CD4-positive, alpha-beta T cell (primary cell): ENCODE measurements around the gene MEAF6. TPM values are rescaled to one million over a fixed set of nuclear protein-coding genes. Genes with fewer than 3 reads are reported as not detected.
"Not testable (repeated sequence)": the region's sequence is repeated elsewhere in the genome, so short reads cannot be mapped to it uniquely, and the experiment has no call there.

Experiments used
- ATAC-seq: fragments of 200-7000 bp; cut with Tn5 transposase; one replicate; pipeline ENCODE4 v1.10.0; 2022; ENCODE audit warnings: mild to moderate bottlenecking; ENCODE audit not compliant: poor library complexity
- CTCF ChIA-PET: fragments of 350-600 bp; sonication (Branson Sonifier 250); formaldehyde crosslinking; loops from one replicate; lab custom pipeline; 2021; ENCODE audit warnings: antibody characterized with exemption, inconsistent platforms; lab: Charles Lee
- POLR2A ChIA-PET: fragments of 350-600 bp; sonication (Branson Sonifier 250); formaldehyde crosslinking; loops from one replicate; lab custom pipeline; 2021; ENCODE audit warnings: antibody characterized with exemption, inconsistent platforms; lab: Charles Lee
- DNase-seq, 14 experiments: peaks; one replicate each; pipeline ENCODE4 v3.0.0-alpha.2; 2013 to 2020; ENCODE audit warnings: mixed read lengths in 2 of 14
- H3K27ac ChIP-seq, 2 donors: one replicate each; pipeline versions ENCODE4 v1.5.1 to v1.7.0; 2013; ENCODE audit warnings: low read length in 2 of 2, low read depth in 1 of 2, mild to moderate bottlenecking in 1 of 2
- H3K27me3 ChIP-seq, 2 experiments: 1 replicate in 1 of 2; 2 replicates in 1 of 2; pipeline versions ENCODE4 v1.6.1 to v1.7.0; 2013; ENCODE audit warnings: low read length in 2 of 2, control low read depth in 1 of 2, mild to moderate bottlenecking in 1 of 2, moderate library complexity in 1 of 2; ENCODE audit not compliant: insufficient read depth in 2 of 2, control insufficient read depth in 1 of 2
- H3K36me3 ChIP-seq: one replicate; pipeline ENCODE4 v1.6.1; 2013; ENCODE audit warnings: low read length, control low read depth; ENCODE audit not compliant: insufficient read depth
- H3K4me1 ChIP-seq: one replicate; pipeline ENCODE4 v1.6.1; 2013; ENCODE audit warnings: low read length, control low read depth; ENCODE audit not compliant: insufficient read depth
- H3K4me3 ChIP-seq: one replicate; pipeline ENCODE4 v1.5.1; 2013; ENCODE audit warnings: mild to moderate bottlenecking, low read length, moderate library complexity
- H3K9me3 ChIP-seq, 2 experiments: 1 replicate in 1 of 2; 2 replicates in 1 of 2; pipeline versions ENCODE4 v1.6.1 to v1.7.0; 2013; ENCODE audit warnings: low read length in 2 of 2, mild to moderate bottlenecking in 2 of 2, control low read depth in 1 of 2, moderate library complexity in 1 of 2; ENCODE audit not compliant: control insufficient read depth in 1 of 2, insufficient read depth in 1 of 2
- H3K27ac Mint-ChIP-seq: one replicate; pipeline ENCODE4 v1.8.0; 2020; ENCODE audit warnings: mixed read lengths
- H3K27me3 Mint-ChIP-seq: one replicate; pipeline ENCODE4 v1.8.0; 2021; ENCODE audit warnings: mixed read lengths
- H3K36me3 Mint-ChIP-seq: one replicate; pipeline ENCODE4 v1.8.0; 2021; ENCODE audit warnings: low read depth, mixed read lengths
- H3K4me1 Mint-ChIP-seq: one replicate; pipeline ENCODE4 v1.8.0; 2021; ENCODE audit warnings: low read depth, mixed read lengths
- H3K4me3 Mint-ChIP-seq: one replicate; pipeline ENCODE4 v1.8.0; 2020; ENCODE audit warnings: mild to moderate bottlenecking, mixed read lengths
- H3K9me3 Mint-ChIP-seq: one replicate; pipeline ENCODE4 v1.8.0; 2020; ENCODE audit warnings: mixed read lengths
- intact Hi-C, 2 experiments: fragments of 100-400 bp; cut with DNase I in 1 of 2; cut with micrococcal nuclease in 1 of 2; formaldehyde crosslinking; loops; one replicate each; pipeline versions ENCODE4 v1.15.1 to v1.9.0; 2023 to 2025; cut with DNase I, micrococcal nuclease
- total RNA-seq, 174 experiments: library from RNA in 2 of 174; stranded (reverse) in 2 of 174; gene quantifications; one replicate each; pipeline ENCODE4 v1.2.3 and lab custom pipeline; 2021 to 2026
- TF ChIP-seq, protein P1 (sequence below): fragments of 200-600 bp; IDR thresholded peaks from one replicate; pipeline ENCODE4 v1.8.0; 2022; ENCODE audit warnings: antibody characterized with exemption, mild to moderate bottlenecking

Gene MEAF6
- total RNA-seq, 2 experiments from 2014 or later = 39.0 to 41.5 TPM

DNA sequence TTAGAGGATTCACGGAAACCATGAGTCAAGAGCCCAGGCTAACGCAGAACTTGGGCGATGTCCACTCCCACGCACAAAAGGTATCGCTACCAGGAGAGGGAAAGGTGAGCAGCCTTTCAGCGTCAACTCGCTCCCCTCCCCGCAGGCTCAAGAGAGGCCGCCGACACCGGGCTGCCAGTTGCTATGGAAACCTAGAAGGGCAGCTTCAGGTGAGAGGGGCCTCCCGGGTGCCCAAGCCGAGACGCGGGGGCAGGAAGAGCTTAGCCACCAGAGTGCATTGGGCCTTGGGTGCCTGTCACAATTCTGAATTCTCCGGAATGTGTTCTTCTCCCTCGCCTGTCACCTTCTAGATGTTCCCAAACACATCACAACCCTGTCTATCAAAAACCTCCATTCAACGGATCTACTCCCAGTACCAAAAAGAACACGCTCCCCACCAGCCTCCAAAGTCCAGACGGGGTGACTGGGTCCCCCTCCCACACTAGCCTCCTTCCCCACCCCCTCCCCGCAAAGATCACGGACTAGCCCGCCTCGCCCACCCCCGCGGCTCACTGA, 694 bp downstream of the MEAF6 start:
- intact Hi-C loops = loop anchor here (2.0 kb wide), 4 partner anchors 35 to 169 kb away; partner anchors contain the start of gene GNL2 (in 1 of the 2)
- peak overlapping the region; percentile 86 for H3K4me3 ChIP-seq
- H3K27ac ChIP-seq = peak overlapping the region in 1 of 2 donors; percentile 79
- peaks cover 22% of the 10 kb centered on the region for H3K36me3 ChIP-seq
- H3K27me3 Mint-ChIP-seq = no peaks in the 10 kb centered on the region
- DNase-seq = peak in 12 of 14 experiments; percentile 16 to 73 (median 26)
- peak overlapping the region; percentile 95 for H3K27ac Mint-ChIP-seq
- ChIA-PET CTCF (interaction anchor here (0.8 to 3.5 kb wide), 22 partner anchors 8 to 179 kb away, joined by 3 to 28 read pairs (median 7); partner anchors contain the start of genes CDCA8 and GNL2), POLR2A (interaction anchor here (0.9 to 2.4 kb wide), 16 partner anchors 10 to 345 kb away, joined by 3 to 41 read pairs (median 7); partner anchors contain the start of genes C1orf122, CDCA8, MTF1 and SNIP1)
- no peaks in the 10 kb centered on the region for H3K9me3 ChIP-seq
- H3K9me3 Mint-ChIP-seq = no peaks in the 10 kb centered on the region
- TF ChIP-seq, protein P1, sequence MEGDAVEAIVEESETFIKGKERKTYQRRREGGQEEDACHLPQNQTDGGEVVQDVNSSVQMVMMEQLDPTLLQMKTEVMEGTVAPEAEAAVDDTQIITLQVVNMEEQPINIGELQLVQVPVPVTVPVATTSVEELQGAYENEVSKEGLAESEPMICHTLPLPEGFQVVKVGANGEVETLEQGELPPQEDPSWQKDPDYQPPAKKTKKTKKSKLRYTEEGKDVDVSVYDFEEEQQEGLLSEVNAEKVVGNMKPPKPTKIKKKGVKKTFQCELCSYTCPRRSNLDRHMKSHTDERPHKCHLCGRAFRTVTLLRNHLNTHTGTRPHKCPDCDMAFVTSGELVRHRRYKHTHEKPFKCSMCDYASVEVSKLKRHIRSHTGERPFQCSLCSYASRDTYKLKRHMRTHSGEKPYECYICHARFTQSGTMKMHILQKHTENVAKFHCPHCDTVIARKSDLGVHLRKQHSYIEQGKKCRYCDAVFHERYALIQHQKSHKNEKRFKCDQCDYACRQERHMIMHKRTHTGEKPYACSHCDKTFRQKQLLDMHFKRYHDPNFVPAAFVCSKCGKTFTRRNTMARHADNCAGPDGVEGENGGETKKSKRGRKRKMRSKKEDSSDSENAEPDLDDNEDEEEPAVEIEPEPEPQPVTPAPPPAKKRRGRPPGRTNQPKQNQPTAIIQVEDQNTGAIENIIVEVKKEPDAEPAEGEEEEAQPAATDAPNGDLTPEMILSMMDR = no peak
- no peaks in the 10 kb centered on the region for H3K27me3 ChIP-seq
- peaks cover 43% of the 10 kb centered on the region for H3K36me3 Mint-ChIP-seq
- peak; percentile 4 for ATAC-seq
- peaks cover 22% of the 10 kb centered on the region for H3K4me1 ChIP-seq
- H3K4me3 Mint-ChIP-seq = peak overlapping the region; percentile 97
- H3K4me1 Mint-ChIP-seq = peaks cover 45% of the 10 kb centered on the region

DNA sequence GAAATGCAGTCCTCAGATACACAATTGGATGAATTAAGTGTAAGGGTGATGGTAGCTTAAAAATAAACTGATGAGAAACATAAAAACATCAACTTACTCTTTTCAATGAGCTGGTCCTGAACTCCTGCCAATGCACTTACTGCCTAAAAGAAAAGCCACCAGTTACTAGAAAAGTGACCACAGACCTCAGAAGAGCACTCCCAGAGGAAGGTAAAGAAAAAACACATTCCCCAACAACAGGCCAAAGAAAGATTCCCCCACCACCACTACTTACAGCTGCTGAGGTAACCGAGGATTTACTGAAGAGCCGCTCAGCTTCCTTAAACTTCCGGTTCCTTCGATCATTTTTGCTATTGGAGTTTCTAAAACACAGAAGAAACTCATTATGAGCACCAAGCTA, 5.4 kb downstream of the MEAF6 start:
- H3K27ac ChIP-seq = no peak overlapping the region
- ChIA-PET POLR2A (interaction anchor here (1.4 kb wide), 1 partner anchor 20 kb away, joined by 4 read pairs; no protein-coding TSS in a partner anchor), CTCF (interaction anchor here (0.6 to 3.0 kb wide), 2 partner anchors 11 to 22 kb away, joined by 3 to 10 read pairs; no protein-coding TSS in a partner anchor)
- TF ChIP-seq, protein P1 = no peak
- Mint-ChIP-seq H3K27ac (no peak overlapping the region), H3K4me1 (peaks cover 41% of the 10 kb centered on the region), H3K27me3 (no peaks in the 10 kb centered on the region), H3K9me3 (no peaks in the 10 kb centered on the region), H3K36me3 (peaks cover 67% of the 10 kb centered on the region), H3K4me3 (peak overlapping the region; percentile 68)
- no peaks in the 10 kb centered on the region for H3K9me3 ChIP-seq
- ATAC-seq (no peak), DNase-seq (no peak)
- H3K27me3 ChIP-seq = no peaks in the 10 kb centered on the region
- intact Hi-C loops = no loop called here
- peaks cover 59% of the 10 kb centered on the region for H3K36me3 ChIP-seq
- peaks cover 14% of the 10 kb centered on the region for H3K4me1 ChIP-seq
- H3K4me3 ChIP-seq = no peak overlapping the region

DNA sequence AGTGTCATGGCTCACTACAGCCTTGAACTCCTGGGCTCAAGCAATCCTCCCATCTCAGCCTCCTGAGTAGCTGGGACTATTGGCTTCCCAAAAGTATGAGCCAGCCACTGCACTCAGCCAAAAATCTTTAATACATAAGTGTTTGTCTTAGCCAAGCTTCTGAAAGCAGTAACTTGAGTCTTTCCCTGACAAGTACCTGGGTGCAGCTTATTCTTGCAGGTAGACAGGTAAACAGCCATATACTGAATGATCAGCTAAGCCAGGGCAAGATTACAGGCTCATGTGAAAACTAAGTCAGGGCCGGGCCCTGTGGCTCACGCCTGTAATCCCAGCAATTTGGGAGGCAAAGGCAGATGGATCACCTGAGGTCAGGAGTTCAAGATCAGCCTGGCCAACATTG, 7.8 kb downstream of the MEAF6 start:
- no peaks in the 10 kb centered on the region for H3K9me3 ChIP-seq
- DNase-seq (no peak), ATAC-seq (no peak)
- Mint-ChIP-seq H3K36me3 (peaks cover 68% of the 10 kb centered on the region), H3K9me3 (no peaks in the 10 kb centered on the region), H3K4me1 (peaks cover 31% of the 10 kb centered on the region), H3K27me3 (no peaks in the 10 kb centered on the region), H3K4me3 (no peak overlapping the region), H3K27ac (no peak overlapping the region)
- no peaks in the 10 kb centered on the region for H3K4me1 ChIP-seq
- no peak overlapping the region for H3K27ac ChIP-seq
- no peak overlapping the region for H3K4me3 ChIP-seq
- intact Hi-C loops = no loop called here
- peaks cover 71% of the 10 kb centered on the region for H3K36me3 ChIP-seq
- TF ChIP-seq, protein P1 = no peak
- CTCF ChIA-PET = no interaction called here
- no peaks in the 10 kb centered on the region for H3K27me3 ChIP-seq
- POLR2A ChIA-PET = no interaction called here

DNA sequence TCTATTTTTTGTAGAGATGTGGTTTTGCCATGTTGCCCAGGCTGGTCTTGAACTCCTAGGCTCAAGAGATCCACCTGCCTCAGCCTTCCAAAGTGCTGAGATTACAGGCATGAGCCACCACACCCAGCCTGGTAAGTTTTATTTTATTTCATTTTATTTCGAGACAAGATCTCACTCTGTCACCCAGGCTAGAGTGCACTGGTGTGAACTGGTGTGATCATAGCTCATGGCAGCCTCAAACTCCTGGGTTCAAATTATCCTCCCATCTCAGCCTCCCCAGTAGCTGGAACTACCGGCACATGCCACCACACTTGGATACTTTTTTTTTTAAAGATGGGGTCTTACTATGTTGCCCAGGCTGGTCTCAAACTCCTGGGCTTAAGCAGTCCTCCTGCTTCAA, 11.8 kb downstream of the MEAF6 start:
- H3K27me3 ChIP-seq, H3K9me3 ChIP-seq, H3K4me3 Mint-ChIP-seq, H3K4me1 ChIP-seq, H3K27ac Mint-ChIP-seq, H3K27ac ChIP-seq, ATAC-seq, intact Hi-C loops, H3K9me3 Mint-ChIP-seq, H3K4me3 ChIP-seq, H3K27me3 Mint-ChIP-seq, DNase-seq, POLR2A ChIA-PET: not testable (repeated sequence)
- H3K36me3 ChIP-seq = peaks cover 78% of the 10 kb centered on the region
- CTCF ChIA-PET = interaction anchor here (1.6 to 2.5 kb wide), 2 partner anchors 12 to 46 kb away, joined by 3 to 12 read pairs; partner anchors contain the start of gene MEAF6
- Mint-ChIP-seq H3K4me1 (peaks cover 21% of the 10 kb centered on the region), H3K36me3 (peaks cover 81% of the 10 kb centered on the region)
